HG02588 (cell line): ENCODE results near the gene ZDHHC6.
"Not testable (repeated sequence)": the region's sequence is repeated elsewhere in the genome, so short reads cannot be mapped to it uniquely, and the experiment has no call there.

ENCODE experiments used
- ATAC-seq: cut with Tn5 transposase; IDR thresholded peaks from one replicate; pipeline ENCODE4 v1.9.1; 2021; ENCODE audit warnings: mild to moderate bottlenecking, moderate library complexity; ENCODE audit not compliant: unreplicated experiment

Gene ZDHHC6

GRCh38 chr10:112446855-112447619 is at the start of gene ZDHHC6, which contains the start of gene VTI1A:
Gene ZDHHC6 (minus strand): TSS chr10:112446914. CDS start chr10:112445436, 1,478 bp downstream.
Gene VTI1A (plus strand): TSS chr10:112447215. CDS start chr10:112447374, 159 bp downstream.
- ATAC-seq, result peak; percentile 95

- no peak for ATAC-seq
Observed at GRCh38 chr10:112492736-112493135, 46.0 kb upstream of the ZDHHC6 start.

GRCh38 chr10:112491144-112491543 is 44.4 kb upstream of the ZDHHC6 start:
- no peak for ATAC-seq

GRCh38 chr10:112490545-112490944 is 43.8 kb upstream of the ZDHHC6 start:
- ATAC-seq, result no peak

- ATAC-seq, result no peak
Observed at GRCh38 chr10:112487964-112488363, 41.2 kb upstream of the ZDHHC6 start.

GRCh38 chr10:112484399-112484798 is 37.7 kb upstream of the ZDHHC6 start:
- ATAC-seq, result no peak

GRCh38 chr10:112481602-112482001 is 34.9 kb upstream of the ZDHHC6 start:
- no peak for ATAC-seq

GRCh38 chr10:112475575-112476218 is 29.0 kb upstream of the ZDHHC6 start:
- ATAC-seq, result no peak

- no peak for ATAC-seq
Observed at GRCh38 chr10:112471878-112472487, 25.3 kb upstream of the ZDHHC6 start.

- no peak for ATAC-seq
Observed at GRCh38 chr10:112467541-112468075, 20.9 kb upstream of the ZDHHC6 start.

GRCh38 chr10:112466802-112467201 is 20.1 kb upstream of the ZDHHC6 start:
- ATAC-seq, result no peak

- ATAC-seq, result no peak
Observed at GRCh38 chr10:112465299-112465883, 18.7 kb upstream of the ZDHHC6 start.

- ATAC-seq, result not testable (repeated sequence)
Observed at GRCh38 chr10:112464074-112464473, 17.4 kb upstream of the ZDHHC6 start.

- no peak for ATAC-seq
Observed at GRCh38 chr10:112461029-112461887, 14.5 kb upstream of the ZDHHC6 start.

- no peak for ATAC-seq
Observed at GRCh38 chr10:112460366-112460765, 13.7 kb upstream of the ZDHHC6 start.

- ATAC-seq, result no peak
Observed at GRCh38 chr10:112456533-112456932, 9.8 kb upstream of the ZDHHC6 start.

GRCh38 chr10:112454910-112455779 is 8.4 kb upstream of the ZDHHC6 start:
- no peak for ATAC-seq

GRCh38 chr10:112448888-112449287 is 2.2 kb upstream of the ZDHHC6 start:
- no peak for ATAC-seq

GRCh38 chr10:112447620-112447928 is 860 bp upstream of the ZDHHC6 start:
- ATAC-seq, result no peak
